HepG2 (cell line): Measurements from ENCODE around the gene AOX1. TPM values are rescaled to one million over a fixed set of nuclear protein-coding genes. Genes with fewer than 3 reads are reported as not detected.
A peak's percentile ranks its signal among the peaks of the same experiment; 100 is the strongest.

Source experiments
- AKNA ChIP-seq: sonication (generic); formaldehyde crosslinking; IDR thresholded peaks from 2 replicates; pipeline ENCODE4 v1.4.0; 2020; ENCODE audit warnings: missing genetic modification reagents, borderline replicate concordance
- ARNT2 ChIP-seq: sonication (generic); formaldehyde crosslinking; IDR thresholded peaks from 2 replicates; pipeline ENCODE4 v1.8.0; 2022; ENCODE audit warnings: mild to moderate bottlenecking, low read depth, missing genetic modification reagents, moderate library complexity
- CC2D1A ChIP-seq: sonication (generic); formaldehyde crosslinking; IDR thresholded peaks from 2 replicates; pipeline ENCODE4 v1.8.1; 2023; ENCODE audit warnings: mild to moderate bottlenecking, missing genetic modification reagents
- CEBPG ChIP-seq: IDR thresholded peaks from 2 replicates; pipeline ENCODE4 v1.6.1; 2016
- CHCHD3 ChIP-seq: sonication (generic); formaldehyde crosslinking; IDR thresholded peaks from 2 replicates; pipeline ENCODE4 v1.8.0; 2022; ENCODE audit warnings: mild to moderate bottlenecking, missing genetic modification reagents, moderate library complexity
- MLXIP ChIP-seq: sonication (generic); formaldehyde crosslinking; IDR thresholded peaks from 2 replicates; pipeline ENCODE4 v1.9.0; 2021; ENCODE audit warnings: missing genetic modification reagents, borderline replicate concordance
- SP1 ChIP-seq, 2 experiments: fragments of 450-650 bp in 1 of 2; sonication (generic) in 1 of 2; formaldehyde crosslinking in 1 of 2; IDR thresholded peaks; 2 replicates each; pipeline versions ENCODE4 v1.4.0 to v1.6.1; 2016 to 2020; ENCODE audit warnings: missing genetic modification reagents in 1 of 2
- TRAFD1 ChIP-seq: sonication (generic); formaldehyde crosslinking; IDR thresholded peaks from 2 replicates; pipeline ENCODE4 v1.5.1; 2020; ENCODE audit warnings: missing genetic modification reagents, mild to moderate bottlenecking, borderline replicate concordance
- UBTF ChIP-seq: sonication (generic); formaldehyde crosslinking; IDR thresholded peaks from 2 replicates; pipeline ENCODE4 v1.4.0; 2020; ENCODE audit warnings: mild to moderate bottlenecking, missing genetic modification reagents
- ZNF24 ChIP-seq: fragments of 450-650 bp; IDR thresholded peaks from 2 replicates; pipeline ENCODE4 v1.6.1; 2017; ENCODE audit warnings: antibody characterized with exemption, mild to moderate bottlenecking
- ZNF430 ChIP-seq: sonication (generic); formaldehyde crosslinking; IDR thresholded peaks from 2 replicates; pipeline ENCODE4 v1.9.0; 2021; ENCODE audit warnings: mild to moderate bottlenecking, missing genetic modification reagents
- ZUFSP ChIP-seq: sonication (generic); formaldehyde crosslinking; IDR thresholded peaks from 2 replicates; pipeline ENCODE4 v1.9.0; 2021; ENCODE audit warnings: missing genetic modification reagents, mild to moderate bottlenecking, borderline replicate concordance
- polyA plus RNA-seq, 8 experiments: library from polyadenylated mRNA; depleted of rRNA in 3 of 8; stranded (reverse) in 7 of 8; unstranded in 1 of 8; fragments of >200 nt; fragmentation: Illumina TruSeq in 4 of 8; extraction: Trizol in 4 of 8; gene quantifications; 2 replicates each; pipeline versions ENCODE4 v1.2.1 to v1.2.3, GENCODE V29; 2011 to 2016; ENCODE audit warnings: low read depth in 4 of 8, missing spikeins in 1 of 8, mixed read lengths in 1 of 8; ENCODE audit not compliant: insufficient read depth in 1 of 8
- total RNA-seq, 5 experiments: library from RNA; depleted of rRNA; stranded (reverse); fragments of >200 nt; fragmentation: Illumina TruSeq; extraction: Trizol; gene quantifications; 2 replicates each; pipeline ENCODE4 v1.2.3, GENCODE V29; 2016; ENCODE audit warnings: low read depth in 1 of 5

AOX1 gene
- total and polyA plus RNA-seq, 2 of the 13 experiments (the other 11 are each of a cell fraction or from before 2014, with no cell fraction given): 9.2 to 18.0 TPM

- no peak; the same call in 1 of the 2 replicates for TF ChIP-seq AKNA (CRISPR knock-in tag)
- TF ChIP-seq TRAFD1 (CRISPR knock-in tag): no peak
- peak; percentile 73; the same call in 1 of the 2 replicates for TF ChIP-seq ARNT2 (CRISPR knock-in tag)
- no peak for TF ChIP-seq MLXIP (CRISPR knock-in tag)
- TF ChIP-seq UBTF (CRISPR knock-in tag): peak; percentile 96
- TF ChIP-seq ZNF24: no peak
- 0 out of 2 replicates have a peak, but pooled peaks have one; percentile 17 for TF ChIP-seq CC2D1A
- peak; percentile 61 for TF ChIP-seq CHCHD3
- no peak for TF ChIP-seq SP1 (IDR thresholded peaks at IDR 0.05)
- TF ChIP-seq SP1 (CRISPR knock-in tag; IDR thresholded peaks at IDR 0.05): peak; percentile 40; the same call in 1 of the 2 replicates
- TF ChIP-seq ZUFSP (CRISPR knock-in tag): no peak
- peak; percentile 57; the same call in 1 of the 2 replicates for TF ChIP-seq ZNF430 (CRISPR knock-in tag)
- TF ChIP-seq CEBPG: no peak
These were observed at the start of gene AOX1 (continued) for GRCh38 chr2:200585730-200586643.
